ENCODE measurements around the gene KRT36.

- TF ChIP-seq, protein P1, sequence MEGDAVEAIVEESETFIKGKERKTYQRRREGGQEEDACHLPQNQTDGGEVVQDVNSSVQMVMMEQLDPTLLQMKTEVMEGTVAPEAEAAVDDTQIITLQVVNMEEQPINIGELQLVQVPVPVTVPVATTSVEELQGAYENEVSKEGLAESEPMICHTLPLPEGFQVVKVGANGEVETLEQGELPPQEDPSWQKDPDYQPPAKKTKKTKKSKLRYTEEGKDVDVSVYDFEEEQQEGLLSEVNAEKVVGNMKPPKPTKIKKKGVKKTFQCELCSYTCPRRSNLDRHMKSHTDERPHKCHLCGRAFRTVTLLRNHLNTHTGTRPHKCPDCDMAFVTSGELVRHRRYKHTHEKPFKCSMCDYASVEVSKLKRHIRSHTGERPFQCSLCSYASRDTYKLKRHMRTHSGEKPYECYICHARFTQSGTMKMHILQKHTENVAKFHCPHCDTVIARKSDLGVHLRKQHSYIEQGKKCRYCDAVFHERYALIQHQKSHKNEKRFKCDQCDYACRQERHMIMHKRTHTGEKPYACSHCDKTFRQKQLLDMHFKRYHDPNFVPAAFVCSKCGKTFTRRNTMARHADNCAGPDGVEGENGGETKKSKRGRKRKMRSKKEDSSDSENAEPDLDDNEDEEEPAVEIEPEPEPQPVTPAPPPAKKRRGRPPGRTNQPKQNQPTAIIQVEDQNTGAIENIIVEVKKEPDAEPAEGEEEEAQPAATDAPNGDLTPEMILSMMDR (IDR thresholded peaks at IDR 0.05; ENCODE audit: low read length) = no peak
- no peak for TF ChIP-seq EZH2 (IDR thresholded peaks at IDR 0.05; ENCODE audit: borderline replicate concordance, low read length)
Observed at GRCh38 chr17:41481036-41481435, 8.7 kb downstream of the KRT36 start, which contains the start of gene KRT35.

Measured in OCI-LY1 (cell line).